ENCODE results near the gene FUBP3. TPM values are rescaled to one million over a fixed set of nuclear protein-coding genes. Genes with fewer than 3 reads are reported as not detected.

FUBP3 gene
- total RNA-seq, 1 experiment from 2014 or later = 33.0 TPM

- no peak for DNase-seq (ENCODE audit: low read depth)
Observed at GRCh38 chr9:130607640-130608420, 28.5 kb downstream of the FUBP3 start.

- DNase-seq (ENCODE audit: low read depth) = no peak
Observed at GRCh38 chr9:130608554-130609134, 29.3 kb downstream of the FUBP3 start.

GRCh38 chr9:130609163-130609562, 29.8 kb downstream of the FUBP3 start:
- DNase-seq (ENCODE audit: low read depth) = no peak

GRCh38 chr9:130610862-130611707, 31.7 kb downstream of the FUBP3 start:
- DNase-seq (ENCODE audit: low read depth) = no peak

GRCh38 chr9:130616451-130616850, 37.1 kb downstream of the FUBP3 start:
- DNase-seq (ENCODE audit: low read depth) = no peak

GRCh38 chr9:130623466-130623865, 44.1 kb downstream of the FUBP3 start:
- no peak for DNase-seq (ENCODE audit: low read depth)

- no peak for DNase-seq (ENCODE audit: low read depth)
Observed at GRCh38 chr9:130624154-130624553, 44.8 kb downstream of the FUBP3 start.

GRCh38 chr9:130626249-130626996, 47.0 kb downstream of the FUBP3 start:
- no peak for DNase-seq (ENCODE audit: low read depth)

- DNase-seq (ENCODE audit: low read depth) = no peak
Observed at GRCh38 chr9:130627051-130627450, 47.7 kb downstream of the FUBP3 start.

GRCh38 chr9:130627896-130628792, 48.8 kb downstream of the FUBP3 start:
- DNase-seq (ENCODE audit: low read depth) = no peak

GRCh38 chr9:130629443-130630070, 50.2 kb downstream of the FUBP3 start:
- DNase-seq (ENCODE audit: low read depth) = no peak

GRCh38 chr9:130630071-130630450, 50.7 kb downstream of the FUBP3 start:
- no peak for DNase-seq (ENCODE audit: low read depth)

- DNase-seq (ENCODE audit: low read depth) = no peak
Observed at GRCh38 chr9:130630506-130631330, 51.3 kb downstream of the FUBP3 start.

GRCh38 chr9:130631331-130632080, 52.1 kb downstream of the FUBP3 start:
- DNase-seq (ENCODE audit: low read depth) = no peak

GRCh38 chr9:130632081-130632710, 52.8 kb downstream of the FUBP3 start:
- no peak for DNase-seq (ENCODE audit: low read depth)

GRCh38 chr9:130632841-130633240, 53.5 kb downstream of the FUBP3 start:
- DNase-seq (ENCODE audit: low read depth) = no peak

- DNase-seq (ENCODE audit: low read depth) = no peak
Observed at GRCh38 chr9:130633336-130634190, 54.2 kb downstream of the FUBP3 start.

Measured in RPMI7951 (cell line).